GM19397 (cell line): ENCODE measurements around the gene ATL3.
A peak's percentile ranks its signal among the peaks of the same experiment; 100 is the strongest.
"Not testable (repeated sequence)": the region's sequence is repeated elsewhere in the genome, so short reads cannot be mapped to it uniquely, and the experiment has no call there.

Experiments
- ATAC-seq: cut with Tn5 transposase; IDR thresholded peaks from one replicate; pipeline ENCODE4 v1.9.1; 2021; ENCODE audit warnings: mild to moderate bottlenecking, moderate library complexity; ENCODE audit not compliant: unreplicated experiment

The ATL3 gene, protein sequence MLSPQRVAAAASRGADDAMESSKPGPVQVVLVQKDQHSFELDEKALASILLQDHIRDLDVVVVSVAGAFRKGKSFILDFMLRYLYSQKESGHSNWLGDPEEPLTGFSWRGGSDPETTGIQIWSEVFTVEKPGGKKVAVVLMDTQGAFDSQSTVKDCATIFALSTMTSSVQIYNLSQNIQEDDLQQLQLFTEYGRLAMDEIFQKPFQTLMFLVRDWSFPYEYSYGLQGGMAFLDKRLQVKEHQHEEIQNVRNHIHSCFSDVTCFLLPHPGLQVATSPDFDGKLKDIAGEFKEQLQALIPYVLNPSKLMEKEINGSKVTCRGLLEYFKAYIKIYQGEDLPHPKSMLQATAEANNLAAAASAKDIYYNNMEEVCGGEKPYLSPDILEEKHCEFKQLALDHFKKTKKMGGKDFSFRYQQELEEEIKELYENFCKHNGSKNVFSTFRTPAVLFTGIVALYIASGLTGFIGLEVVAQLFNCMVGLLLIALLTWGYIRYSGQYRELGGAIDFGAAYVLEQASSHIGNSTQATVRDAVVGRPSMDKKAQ

DNA sequence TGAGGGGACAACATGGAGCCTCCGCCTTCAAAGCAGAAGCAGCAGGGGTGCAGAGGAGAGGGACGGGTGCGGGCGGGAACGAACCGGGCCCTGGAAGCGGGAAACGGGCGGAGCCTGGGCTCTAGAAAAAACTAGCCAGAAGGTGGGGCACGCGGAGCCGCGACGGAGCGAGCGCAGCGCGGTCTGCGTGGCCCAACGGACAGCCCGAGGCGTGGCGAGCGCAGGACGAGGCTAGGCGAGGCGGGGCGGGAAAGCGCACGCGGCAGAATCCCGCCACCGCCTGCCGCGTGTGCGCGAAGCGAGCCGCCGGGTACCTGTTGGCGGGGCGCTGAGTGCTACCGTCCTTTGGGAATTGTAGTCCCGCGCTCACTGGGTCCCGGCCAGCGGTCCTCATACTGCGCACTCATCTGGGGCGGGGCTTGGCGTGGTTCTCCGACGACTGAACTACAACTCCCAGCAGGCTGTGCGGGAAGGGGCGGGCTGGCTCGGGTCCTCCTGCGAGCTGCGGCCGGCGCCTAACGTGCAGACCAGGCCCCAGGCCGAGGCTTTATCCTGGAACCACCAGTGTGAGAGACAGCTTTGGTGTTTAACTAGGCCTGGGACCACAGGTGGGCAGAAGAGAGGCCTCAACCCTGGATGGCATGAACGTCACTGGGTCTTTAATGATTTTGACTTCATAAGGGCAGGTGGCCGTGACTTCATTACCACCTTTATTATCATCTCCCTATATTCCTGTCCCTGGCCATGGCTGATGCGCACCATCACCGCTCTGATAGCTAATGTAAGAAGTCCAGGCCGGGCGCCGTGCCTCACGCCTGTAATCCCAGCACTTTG lies at the start of gene ATL3:
ATL3 (minus strand) TSS at position 55 of the 834 bp plus-strand sequence; CDS start at position 14, 41 bp downstream.
- peak; percentile 85 for ATAC-seq

DNA sequence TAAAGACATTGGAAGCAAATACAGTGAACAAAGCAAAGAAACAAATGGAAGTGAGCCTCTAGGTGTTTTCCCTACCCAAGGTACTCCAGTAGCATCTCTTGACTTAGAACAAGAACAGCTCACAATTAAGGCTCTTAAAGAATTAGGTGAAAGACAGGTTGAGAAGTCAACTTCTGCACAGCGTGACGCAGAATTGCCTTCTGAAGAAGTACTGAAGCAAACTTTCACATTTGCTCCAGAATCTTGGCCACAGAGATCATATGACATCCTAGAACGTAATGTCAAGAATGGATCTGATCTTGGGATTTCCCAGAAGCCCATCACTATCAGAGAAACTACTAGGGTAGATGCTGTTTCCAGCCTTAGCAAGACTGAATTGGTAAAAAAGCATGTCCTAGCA lies 49.4 kb upstream of the ATL3 start:
- no peak for ATAC-seq

DNA sequence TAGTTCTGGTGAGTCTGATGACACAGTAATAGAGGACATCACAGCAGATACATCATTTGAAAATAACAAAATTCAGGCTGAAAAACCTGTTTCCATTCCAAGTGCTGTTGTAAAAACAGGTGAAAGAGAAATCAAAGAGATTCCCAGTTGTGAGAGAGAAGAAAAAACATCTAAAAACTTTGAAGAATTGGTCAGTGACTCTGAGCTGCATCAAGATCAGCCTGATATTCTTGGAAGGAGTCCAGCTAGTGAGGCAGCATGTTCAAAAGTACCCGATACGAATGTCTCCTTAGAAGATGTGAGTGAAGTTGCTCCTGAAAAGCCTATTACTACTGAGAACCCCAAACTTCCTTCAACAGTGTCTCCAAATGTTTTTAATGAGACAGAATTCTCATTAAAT lies 48.8 kb upstream of the ATL3 start:
- no peak for ATAC-seq

DNA sequence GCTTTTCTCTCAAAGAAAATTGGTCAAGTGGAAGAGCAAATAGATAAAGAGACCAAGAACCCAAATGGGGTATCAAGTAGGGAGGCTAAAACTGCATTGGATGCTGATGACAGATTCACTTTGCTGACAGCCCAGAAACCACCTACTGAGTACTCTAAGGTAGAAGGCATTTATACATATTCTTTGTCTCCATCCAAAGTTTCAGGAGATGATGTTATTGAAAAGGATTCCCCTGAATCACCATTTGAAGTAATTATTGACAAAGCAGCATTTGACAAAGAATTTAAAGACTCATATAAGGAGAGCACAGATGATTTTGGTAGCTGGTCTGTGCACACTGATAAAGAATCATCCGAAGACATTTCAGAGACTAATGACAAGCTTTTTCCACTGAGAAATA lies 47.8 kb upstream of the ATL3 start:
- ATAC-seq: no peak

DNA sequence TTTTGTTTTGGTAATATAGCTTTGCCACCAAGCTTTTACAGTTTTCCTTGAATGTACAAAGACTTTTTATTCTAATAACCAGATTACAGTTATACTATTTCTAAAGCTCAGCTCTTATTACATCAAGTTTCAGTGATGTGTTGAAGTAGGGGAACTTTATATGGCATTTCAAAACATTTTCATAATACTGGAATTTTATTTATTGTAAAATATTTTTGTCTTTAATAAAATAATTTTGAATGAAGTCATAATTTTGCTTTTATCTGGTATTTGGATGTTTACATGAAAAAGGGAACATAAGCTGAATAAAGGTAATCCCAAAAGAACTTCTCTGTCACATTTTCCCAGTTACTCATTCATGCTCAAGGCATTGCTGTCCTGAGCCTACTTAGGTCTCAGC lies 44.9 kb upstream of the ATL3 start:
- no peak for ATAC-seq

DNA sequence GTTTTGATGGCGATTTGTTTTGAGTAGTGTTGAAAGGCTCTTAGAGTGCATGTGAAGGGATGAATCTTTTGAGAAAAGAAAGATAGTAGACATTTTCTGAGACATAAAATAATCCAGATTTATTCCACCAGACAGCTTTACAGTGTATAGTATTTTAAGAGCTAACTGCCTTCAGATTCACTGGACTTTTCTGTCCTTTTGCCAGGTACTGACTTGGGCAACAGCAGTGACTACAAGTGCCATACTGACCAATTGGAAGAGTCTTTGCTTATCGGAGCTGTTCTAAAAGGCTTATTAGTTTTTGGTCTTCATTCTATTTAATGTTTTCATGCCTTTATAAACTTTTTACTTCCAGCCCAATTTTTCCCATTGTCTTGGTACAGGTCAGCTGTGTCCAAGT lies 42.6 kb upstream of the ATL3 start:
- no peak for ATAC-seq

DNA sequence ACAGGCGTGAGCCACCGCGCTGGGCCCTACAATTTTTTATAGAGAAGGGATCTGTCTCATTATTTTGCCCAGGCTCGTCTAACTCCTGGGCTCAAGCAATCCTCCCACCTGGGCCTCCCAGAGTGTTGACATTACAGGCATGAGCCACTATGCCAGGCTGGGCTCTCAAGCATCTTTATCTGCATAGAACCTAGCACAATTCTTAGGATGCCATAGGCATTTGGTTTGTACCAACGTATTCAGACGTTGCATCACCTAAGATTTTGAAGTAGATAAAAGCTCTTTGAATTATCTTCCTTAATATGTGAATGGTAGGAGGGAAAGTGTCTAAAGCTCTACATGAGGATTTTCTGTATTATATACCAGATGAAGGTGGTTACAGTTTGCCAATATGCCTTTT lies 40.7 kb upstream of the ATL3 start:
- ATAC-seq: no peak

DNA sequence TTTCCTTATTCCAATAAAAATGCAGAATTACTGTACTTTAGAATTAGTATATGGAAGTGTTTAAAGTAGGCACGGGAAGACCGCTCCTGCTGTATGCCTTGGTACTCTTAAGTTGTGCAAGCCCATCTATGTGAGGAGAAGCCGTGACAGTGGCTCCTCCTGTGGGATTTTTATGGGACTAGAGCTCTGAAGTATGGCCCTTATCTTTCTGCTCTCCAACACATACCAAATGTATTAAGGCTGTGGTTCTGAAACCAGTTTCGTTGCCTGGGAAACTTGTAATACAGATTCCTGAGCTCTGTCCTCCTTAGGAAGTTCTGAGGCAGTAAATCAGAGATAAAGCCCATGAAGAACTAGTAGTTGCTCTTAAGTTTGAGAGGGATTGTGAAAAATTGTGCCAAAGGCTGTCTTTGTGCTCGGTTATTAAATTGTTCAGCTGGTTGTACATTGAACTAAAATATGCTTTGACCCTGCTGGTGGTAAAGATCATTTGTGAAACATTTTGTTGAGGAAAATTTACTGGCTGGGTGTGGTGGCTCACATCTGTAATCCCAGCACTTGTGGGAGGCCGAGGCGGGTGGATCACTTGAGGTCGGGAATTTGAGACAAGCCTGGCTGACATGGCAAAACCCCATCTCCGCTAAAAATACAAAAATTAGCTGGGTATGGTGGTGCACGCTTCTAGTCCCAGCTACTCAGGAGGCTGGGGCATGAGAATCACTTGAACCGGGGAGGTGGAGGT lies 39.5 kb upstream of the ATL3 start:
- no peak for ATAC-seq

DNA sequence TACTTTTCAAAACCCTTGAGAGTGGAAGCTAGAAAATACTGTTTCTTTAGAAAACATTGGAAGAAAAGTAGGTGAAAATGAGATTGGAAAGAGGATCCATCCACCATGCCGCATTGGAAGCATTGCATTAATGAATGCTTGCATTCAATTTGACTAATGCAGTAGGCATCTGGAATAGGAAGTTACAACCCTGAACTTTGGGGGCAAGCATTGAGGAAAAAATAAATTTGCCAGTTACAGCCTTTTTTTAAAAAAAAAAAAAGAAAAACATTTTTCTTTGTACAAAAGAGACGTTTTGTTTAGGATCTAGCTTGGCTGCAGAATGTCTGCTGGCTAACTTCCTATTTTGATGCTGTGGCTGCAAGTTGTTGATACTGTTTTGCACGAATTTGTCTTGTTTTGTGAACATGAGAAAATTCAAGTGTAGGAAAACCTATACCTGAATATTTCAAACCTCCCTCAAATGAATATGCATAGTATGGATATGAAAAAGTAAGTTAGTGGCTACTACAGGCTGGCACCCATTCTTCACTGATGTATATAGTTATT lies 38.2 kb upstream of the ATL3 start:
- no peak for ATAC-seq

DNA sequence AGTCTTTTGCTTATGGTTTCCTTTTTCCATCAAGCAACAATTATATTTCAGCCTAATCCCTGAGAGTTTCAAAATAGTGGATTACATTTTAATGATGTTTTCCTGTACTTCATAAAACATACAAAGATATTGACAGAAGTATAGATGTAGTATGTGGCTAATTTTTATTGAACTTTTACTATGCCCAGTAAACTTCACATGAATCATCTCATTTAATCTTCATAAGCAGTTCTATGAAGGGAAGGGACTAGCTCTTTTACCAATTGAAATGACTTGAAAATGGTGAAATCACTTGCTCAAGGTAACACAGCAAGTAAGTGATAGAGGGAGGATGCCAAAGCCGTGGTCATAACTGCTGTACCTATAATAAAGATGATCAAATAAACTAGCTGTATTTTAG lies 37.6 kb upstream of the ATL3 start:
- ATAC-seq: no peak

DNA sequence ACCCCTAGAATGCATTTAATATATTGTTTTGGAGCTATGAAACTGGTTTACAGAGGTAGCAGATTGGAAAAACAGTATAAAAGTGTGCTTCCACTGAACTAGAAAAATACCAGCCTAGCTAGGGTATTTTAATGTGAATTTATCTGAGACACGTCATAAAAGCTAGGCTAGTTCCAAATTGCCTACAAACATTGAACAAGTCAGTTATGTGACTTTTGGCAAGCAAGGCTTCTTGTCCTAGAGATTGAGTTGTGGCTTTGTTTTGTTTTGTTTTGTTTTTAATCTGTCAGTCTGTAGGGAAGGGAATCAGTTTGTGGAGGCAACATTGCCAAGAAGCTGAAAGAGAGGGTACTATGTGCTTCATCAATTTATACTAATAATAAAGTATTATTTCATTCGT lies 34.4 kb upstream of the ATL3 start:
- no peak for ATAC-seq

DNA sequence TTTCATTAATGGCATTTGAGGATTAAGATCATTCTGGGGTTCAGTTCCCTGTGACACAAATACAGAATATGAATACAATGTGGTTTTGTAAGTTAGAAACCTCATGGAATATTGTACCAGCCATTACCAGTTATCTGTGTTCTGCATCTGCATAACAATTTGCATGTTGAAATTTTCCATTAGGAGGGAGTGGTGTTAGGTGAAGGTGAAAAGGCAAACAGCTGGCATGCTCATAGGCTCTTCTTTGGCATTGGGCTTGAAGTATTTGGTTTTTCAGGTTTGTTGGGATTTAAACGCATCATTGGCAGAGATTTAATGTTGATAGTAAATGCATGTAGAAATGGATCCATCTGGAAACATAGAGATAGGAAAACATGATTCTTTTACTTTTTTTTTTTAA lies 28.7 kb upstream of the ATL3 start:
- ATAC-seq: no peak

DNA sequence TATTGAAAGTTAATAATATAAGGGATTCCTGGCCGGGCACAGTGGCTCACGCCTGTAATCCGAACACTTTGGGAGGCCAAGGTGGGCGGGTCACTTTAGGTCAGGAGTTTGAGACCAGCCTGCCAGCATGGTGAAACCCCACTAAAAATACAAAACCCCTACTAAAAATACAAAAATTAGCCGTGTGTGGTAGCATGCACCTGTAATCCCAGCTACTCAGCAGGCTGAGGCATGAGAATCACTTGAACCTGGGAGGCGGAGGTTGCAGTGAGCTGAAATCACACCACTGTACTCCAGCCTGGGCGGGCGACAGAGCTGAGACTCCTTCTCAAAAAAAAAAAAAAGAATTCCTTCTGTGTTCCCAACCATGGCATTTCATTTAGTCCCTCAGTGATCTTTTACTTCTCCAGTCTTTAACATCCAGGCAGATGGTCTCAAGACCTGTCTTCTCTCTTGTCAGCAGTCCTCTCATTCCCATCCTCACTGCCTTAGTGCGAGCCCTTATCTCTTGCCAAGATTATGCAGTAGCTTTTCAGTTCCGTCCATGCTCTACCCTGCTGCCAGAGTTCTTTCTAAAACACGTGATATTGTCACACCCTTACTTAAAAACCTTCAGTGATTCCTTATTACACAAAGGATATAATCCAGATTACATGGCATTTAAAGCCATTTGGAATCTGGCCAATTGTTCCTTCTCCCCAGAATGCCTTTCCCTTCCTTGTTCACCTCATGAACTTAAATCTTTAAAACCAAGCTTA lies 28.0 kb upstream of the ATL3 start:
- ATAC-seq: no peak

DNA sequence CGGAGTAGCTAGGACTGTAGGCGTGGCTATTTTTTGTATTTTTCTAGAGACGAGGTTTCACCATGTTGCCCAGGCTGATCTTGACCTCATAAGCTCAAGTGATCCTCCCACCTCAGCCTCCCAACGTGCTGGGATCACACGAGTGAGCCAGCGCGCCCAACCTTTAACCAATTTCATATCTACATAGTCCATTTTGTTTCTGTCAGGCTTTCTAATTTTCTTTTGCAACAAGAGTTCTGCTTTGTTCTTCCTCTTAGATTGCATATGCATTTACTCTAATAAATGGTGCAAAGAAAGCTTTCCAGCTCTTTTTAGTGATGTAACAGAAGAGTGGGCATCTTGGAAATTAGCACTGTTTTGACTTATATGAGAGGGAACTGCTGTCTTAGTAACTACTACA lies 23.4 kb upstream of the ATL3 start:
- ATAC-seq: no peak

DNA sequence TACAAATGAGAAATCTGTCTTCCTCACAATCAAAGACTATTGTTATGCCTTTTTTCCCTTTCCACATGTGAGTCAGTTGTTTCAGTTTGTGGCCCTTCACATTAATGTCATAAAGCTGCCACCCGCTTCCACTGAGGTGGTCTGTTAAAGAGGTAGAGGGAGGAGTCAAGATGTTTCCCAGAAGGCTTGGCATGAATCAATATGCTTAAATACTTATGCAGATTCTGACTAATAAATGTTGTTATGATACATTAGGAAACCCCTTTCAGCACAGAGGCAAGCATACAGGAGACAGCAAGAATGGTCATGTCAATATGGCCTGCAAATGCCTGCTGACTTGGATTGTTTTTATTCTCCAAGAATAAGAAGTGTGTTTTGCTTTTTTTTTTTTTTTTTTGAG lies 16.7 kb upstream of the ATL3 start:
- no peak for ATAC-seq

DNA sequence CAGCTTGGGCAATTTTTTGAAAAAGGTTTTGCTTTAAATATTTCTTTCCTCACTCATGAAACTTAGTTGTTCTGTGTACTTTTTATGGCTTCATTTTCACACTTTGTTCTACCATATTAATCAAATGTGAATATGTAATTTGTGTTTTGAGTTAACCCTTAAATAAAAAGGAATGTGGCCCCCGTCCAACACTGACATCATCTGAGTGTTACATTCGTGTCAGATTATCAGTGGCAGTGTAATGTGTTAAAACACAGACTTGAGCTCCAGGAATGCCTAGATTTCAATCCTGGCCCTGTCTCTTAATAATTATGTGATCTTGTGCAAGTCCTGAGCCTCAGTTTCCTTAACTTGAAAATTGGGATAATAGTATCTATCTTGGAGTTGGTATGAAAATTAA lies 15.8 kb upstream of the ATL3 start:
- no peak for ATAC-seq

DNA sequence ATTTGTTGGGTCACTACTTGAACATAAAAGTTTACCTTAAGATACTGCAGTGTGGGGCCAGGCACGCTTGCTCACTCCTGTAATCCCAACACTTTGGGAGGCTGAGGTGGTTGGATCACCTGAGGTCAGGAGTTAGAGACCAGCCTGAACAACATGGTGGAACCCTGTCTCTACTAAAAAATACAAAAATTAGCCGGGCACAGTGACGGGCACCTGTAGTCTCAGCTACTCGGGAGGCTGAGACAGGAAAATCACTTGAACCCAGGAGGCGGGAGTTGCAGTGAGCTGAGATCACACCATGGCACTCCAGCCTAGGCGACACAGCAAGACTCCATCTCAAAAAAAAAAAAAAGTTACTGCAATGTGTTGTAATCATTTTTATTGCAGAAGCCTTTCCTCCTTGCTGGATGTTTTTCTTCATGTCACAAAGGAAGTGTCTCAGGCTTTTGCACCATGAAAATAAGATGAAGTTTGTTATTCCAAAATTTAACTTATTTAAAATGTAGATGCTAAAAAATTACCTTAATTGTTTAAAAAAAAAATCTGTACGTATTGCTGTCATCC lies 14.1 kb upstream of the ATL3 start:
- not testable (repeated sequence) for ATAC-seq

DNA sequence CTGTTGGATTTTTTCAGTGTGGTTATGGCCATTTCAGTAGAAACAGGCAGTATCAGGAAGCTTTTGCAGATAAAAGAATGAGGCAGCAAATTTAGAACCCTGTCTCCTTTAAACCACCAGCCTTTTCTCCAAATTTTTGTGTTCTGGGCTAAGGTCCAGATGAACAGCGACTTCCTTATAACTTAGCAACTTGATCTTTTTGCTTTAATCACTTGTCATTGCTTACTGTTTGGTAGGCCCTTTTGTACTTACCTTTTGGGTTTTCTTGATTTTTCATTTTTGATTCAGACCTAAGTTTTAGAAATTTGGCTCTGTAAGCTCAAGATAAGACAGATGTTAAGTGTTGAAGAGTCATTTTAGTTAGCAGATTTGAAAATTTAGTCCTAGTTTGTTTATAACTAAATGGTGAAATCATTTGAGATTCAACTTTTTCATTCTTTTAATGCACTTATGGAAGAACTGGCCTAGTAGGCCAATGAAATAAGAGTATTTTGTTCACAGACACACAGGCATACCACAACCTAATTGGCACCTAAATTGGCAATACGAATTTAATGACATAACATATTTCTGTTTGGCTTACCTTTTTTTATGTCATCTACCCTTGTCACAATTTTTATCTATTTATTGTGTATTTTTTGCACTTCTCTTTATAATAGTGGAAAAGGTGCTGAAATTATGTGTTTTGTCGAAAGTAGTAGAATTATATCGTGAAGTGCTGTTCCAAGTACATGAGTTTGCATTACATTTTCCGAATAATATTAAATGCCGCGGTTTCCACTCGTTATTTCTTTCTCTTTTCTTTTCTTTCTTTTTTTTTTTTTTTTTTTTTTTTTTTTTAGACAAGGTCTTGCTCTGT lies 12.2 kb upstream of the ATL3 start:
- ATAC-seq: no peak
